ENCODE data around the gene PLCL1. TPM values are rescaled to one million over a fixed set of nuclear protein-coding genes. Genes with fewer than 3 reads are reported as not detected.

The PLCL1 gene
- total RNA-seq, 1 donor from 2014 or later: 78.6 TPM

GRCh38 chr2:197959383-197959782 lies 155.0 kb downstream of the PLCL1 start:
- Histone ChIP-seq H3K4me3 (no peak overlapping the region), H3K9me3 (replicated peaks) (peaks cover 19% of the 10 kb centered on the region), H3K36me3 (no peaks in the 10 kb centered on the region), H3K27ac (replicated peaks) (peak overlapping the region; percentile 64), H3K4me1 (peaks cover 70% of the 10 kb centered on the region), H3K27me3 (ENCODE audit: low read depth) (no peaks in the 10 kb centered on the region)
- TF ChIP-seq CTCF (IDR thresholded peaks at IDR 0.05; ENCODE audit: borderline replicate concordance): no peak
- intact Hi-C loops (cut with micrococcal nuclease): no loop called here
- DNase-seq: no peak

GRCh38 chr2:197960786-197961185 lies 156.4 kb downstream of the PLCL1 start:
- intact Hi-C loops (cut with micrococcal nuclease): no loop called here

GRCh38 chr2:197964720-197965119 lies 160.3 kb downstream of the PLCL1 start:
- Histone ChIP-seq H3K27me3 (ENCODE audit: low read depth) (no peaks in the 10 kb centered on the region), H3K9me3 (replicated peaks) (peaks cover 27% of the 10 kb centered on the region), H3K4me3 (no peak overlapping the region), H3K27ac (replicated peaks) (no peak overlapping the region), H3K4me1 (peaks cover 73% of the 10 kb centered on the region), H3K36me3 (no peaks in the 10 kb centered on the region)
- no peak for TF ChIP-seq CTCF (IDR thresholded peaks at IDR 0.05; ENCODE audit: borderline replicate concordance)
- no peak for DNase-seq
- intact Hi-C loops (cut with micrococcal nuclease): no loop called here

More at GRCh38 chr2:197960786-197961185, 156.4 kb downstream of the PLCL1 start:
- DNase-seq: no peak
- H3K27me3 ChIP-seq (ENCODE audit: low read depth): no peaks in the 10 kb centered on the region
- H3K9me3 ChIP-seq (replicated peaks): peaks cover 26% of the 10 kb centered on the region
- H3K27ac ChIP-seq (replicated peaks): no peak overlapping the region
- no peak for TF ChIP-seq CTCF (IDR thresholded peaks at IDR 0.05; ENCODE audit: borderline replicate concordance)
- H3K4me3 ChIP-seq: no peak overlapping the region
- peaks cover 59% of the 10 kb centered on the region for H3K4me1 ChIP-seq
- no peaks in the 10 kb centered on the region for H3K36me3 ChIP-seq

- no peak for DNase-seq
- TF ChIP-seq CTCF (IDR thresholded peaks at IDR 0.05; ENCODE audit: borderline replicate concordance): no peak
- Histone ChIP-seq H3K27ac (replicated peaks) (no peak overlapping the region), H3K4me1 (peaks cover 71% of the 10 kb centered on the region), H3K27me3 (ENCODE audit: low read depth) (no peaks in the 10 kb centered on the region), H3K4me3 (no peak overlapping the region), H3K9me3 (replicated peaks) (peaks cover 27% of the 10 kb centered on the region), H3K36me3 (no peaks in the 10 kb centered on the region)
- intact Hi-C loops (cut with micrococcal nuclease): no loop called here
These were observed 161.4 kb downstream of the PLCL1 start for GRCh38 chr2:197965756-197966155.

GRCh38 chr2:197969391-197969893 lies 165.0 kb downstream of the PLCL1 start:
- TF ChIP-seq CTCF (IDR thresholded peaks at IDR 0.05; ENCODE audit: borderline replicate concordance): no peak
- DNase-seq: no peak
- Histone ChIP-seq H3K27ac (replicated peaks) (peak overlapping the region; percentile 21), H3K36me3 (no peaks in the 10 kb centered on the region), H3K4me3 (no peak overlapping the region), H3K4me1 (peaks cover 81% of the 10 kb centered on the region), H3K9me3 (replicated peaks) (peaks cover 16% of the 10 kb centered on the region), H3K27me3 (ENCODE audit: low read depth) (no peaks in the 10 kb centered on the region)
- intact Hi-C loops (cut with micrococcal nuclease): no loop called here

Measured in left ventricle myocardium inferior (tissue), 1 donor.